Chondrocyte (in vitro differentiated cells): ENCODE measurements around the gene PXMP2. TPM values are rescaled to one million over a fixed set of nuclear protein-coding genes. Genes with fewer than 3 reads are reported as not detected.

Experiments
- DNase-seq: peaks from one replicate; pipeline ENCODE4 v3.0.0; 2021; ENCODE audit warnings: mixed read lengths, low spot score
- H3K27ac Mint-ChIP-seq: one replicate; pipeline ENCODE4 v1.8.0; 2021; ENCODE audit warnings: mild to moderate bottlenecking, moderate library complexity, mixed read lengths; ENCODE audit not compliant: unreplicated experiment
- H3K27me3 Mint-ChIP-seq: 2 replicates; pipeline ENCODE4 v1.8.0; 2021; ENCODE audit warnings: low read depth, mixed read lengths
- H3K36me3 Mint-ChIP-seq: 2 replicates; pipeline ENCODE4 v1.8.0; 2021; ENCODE audit warnings: low read depth, mixed read lengths
- H3K4me1 Mint-ChIP-seq: 2 replicates; pipeline ENCODE4 v1.8.0; 2021; ENCODE audit warnings: low read depth, mild to moderate bottlenecking, mixed read lengths
- H3K4me3 Mint-ChIP-seq: one replicate; pipeline ENCODE4 v1.8.0; 2021; ENCODE audit warnings: mild to moderate bottlenecking, moderate library complexity, mixed read lengths; ENCODE audit not compliant: unreplicated experiment
- H3K9me3 Mint-ChIP-seq: 2 replicates; pipeline ENCODE4 v1.8.0; 2021; ENCODE audit warnings: low read depth, mixed read lengths
- CTCF ChIP-seq: fragments of 200-600 bp; sonication (generic); IDR thresholded peaks from 2 replicates; pipeline ENCODE4 v1.5.0; 2021; ENCODE audit warnings: antibody characterized with exemption, mild to moderate bottlenecking, moderate library complexity
- total RNA-seq: library from RNA; stranded (reverse); gene quantifications from 3 replicates; pipeline ENCODE4 v1.2.1, GENCODE V29; 2021

PXMP2 gene
- total RNA-seq, 1 donor from 2014 or later = 19.0 TPM

- Mint-ChIP-seq H3K36me3 (peaks cover 14% of the 10 kb centered on the region), H3K4me3 (no peak overlapping the region), H3K4me1 (peaks cover 6% of the 10 kb centered on the region)
Measured at GRCh38 chr12:132698341-132698740, 11.0 kb downstream of the PXMP2 start.

GRCh38 chr12:132700212-132700822 lies 12.9 kb downstream of the PXMP2 start:
- Mint-ChIP-seq H3K4me3 (no peak overlapping the region), H3K27ac (no peak overlapping the region), H3K9me3 (no peaks in the 10 kb centered on the region), H3K27me3 (no peaks in the 10 kb centered on the region), H3K4me1 (peaks cover 6% of the 10 kb centered on the region), H3K36me3 (peaks cover 14% of the 10 kb centered on the region)
- TF ChIP-seq CTCF = no peak
- DNase-seq = no peak

More at GRCh38 chr12:132698341-132698740, 11.0 kb downstream of the PXMP2 start:
- Mint-ChIP-seq H3K27me3 (no peaks in the 10 kb centered on the region), H3K27ac (no peak overlapping the region), H3K9me3 (no peaks in the 10 kb centered on the region)
- DNase-seq = no peak
- no peak for TF ChIP-seq CTCF

GRCh38 chr12:132702640-132703039 lies 15.3 kb downstream of the PXMP2 start:
- DNase-seq = no peak
- H3K27me3 Mint-ChIP-seq = no peaks in the 10 kb centered on the region
- no peak overlapping the region for H3K27ac Mint-ChIP-seq
- no peak for TF ChIP-seq CTCF
- H3K9me3 Mint-ChIP-seq = no peaks in the 10 kb centered on the region
- H3K4me1 Mint-ChIP-seq = peaks cover 6% of the 10 kb centered on the region
- peaks cover 12% of the 10 kb centered on the region for H3K36me3 Mint-ChIP-seq
- no peak overlapping the region for H3K4me3 Mint-ChIP-seq

GRCh38 chr12:132703641-132704040 lies 16.3 kb downstream of the PXMP2 start:
- Mint-ChIP-seq H3K27me3 (no peaks in the 10 kb centered on the region), H3K36me3 (peaks cover 8% of the 10 kb centered on the region), H3K27ac (no peak overlapping the region), H3K4me3 (no peak overlapping the region), H3K4me1 (peaks cover 6% of the 10 kb centered on the region), H3K9me3 (no peaks in the 10 kb centered on the region)
- DNase-seq = no peak
- no peak for TF ChIP-seq CTCF

- no peak for DNase-seq
- no peaks in the 10 kb centered on the region for H3K27me3 Mint-ChIP-seq
- no peak overlapping the region for H3K27ac Mint-ChIP-seq
- no peak overlapping the region for H3K4me3 Mint-ChIP-seq
- TF ChIP-seq CTCF = no peak
- no peaks in the 10 kb centered on the region for H3K36me3 Mint-ChIP-seq
- no peaks in the 10 kb centered on the region for H3K9me3 Mint-ChIP-seq
- peaks cover 14% of the 10 kb centered on the region for H3K4me1 Mint-ChIP-seq
Measured at GRCh38 chr12:132707241-132707640, 19.9 kb downstream of the PXMP2 start.
